HG03280 (cell line): ENCODE results near the gene MYCBP2.
"Not testable (repeated sequence)": the region's sequence is repeated elsewhere in the genome, so short reads cannot be mapped to it uniquely, and the experiment has no call there.

Experiments
- ATAC-seq: cut with Tn5 transposase; IDR thresholded peaks from one replicate; pipeline ENCODE4 v1.9.1; 2021; ENCODE audit warnings: mild to moderate bottlenecking, moderate library complexity; ENCODE audit not compliant: unreplicated experiment

MYCBP2 gene

DNA sequence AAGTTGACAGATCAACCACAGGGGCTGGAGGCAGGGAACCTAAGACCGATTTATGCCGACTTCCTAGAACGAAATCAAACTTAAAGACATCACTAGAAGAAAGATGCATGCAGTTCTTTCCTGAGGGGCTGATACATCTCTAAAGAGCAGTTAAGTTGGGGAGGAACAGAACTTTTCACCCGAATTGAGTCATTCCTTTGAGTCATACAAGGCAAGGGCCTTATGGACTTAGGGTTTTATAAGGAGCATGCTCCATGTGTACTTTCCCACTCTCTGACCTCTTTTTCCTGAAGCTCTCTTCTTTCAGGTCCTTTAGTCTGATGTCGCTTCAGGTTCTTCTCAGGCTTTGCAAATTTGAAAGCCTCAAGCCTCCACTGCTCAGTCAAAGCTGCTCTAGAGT, 292.0 kb downstream of the MYCBP2 start:
- ATAC-seq, result no peak

- ATAC-seq, result no peak
These were observed 293.1 kb downstream of the MYCBP2 start for GRCh38 chr13:77033717-77034302.

- ATAC-seq, result no peak
These were observed 295.1 kb downstream of the MYCBP2 start for GRCh38 chr13:77031656-77032243.

GRCh38 chr13:77029436-77029835, 297.5 kb downstream of the MYCBP2 start:
- ATAC-seq, result no peak

DNA sequence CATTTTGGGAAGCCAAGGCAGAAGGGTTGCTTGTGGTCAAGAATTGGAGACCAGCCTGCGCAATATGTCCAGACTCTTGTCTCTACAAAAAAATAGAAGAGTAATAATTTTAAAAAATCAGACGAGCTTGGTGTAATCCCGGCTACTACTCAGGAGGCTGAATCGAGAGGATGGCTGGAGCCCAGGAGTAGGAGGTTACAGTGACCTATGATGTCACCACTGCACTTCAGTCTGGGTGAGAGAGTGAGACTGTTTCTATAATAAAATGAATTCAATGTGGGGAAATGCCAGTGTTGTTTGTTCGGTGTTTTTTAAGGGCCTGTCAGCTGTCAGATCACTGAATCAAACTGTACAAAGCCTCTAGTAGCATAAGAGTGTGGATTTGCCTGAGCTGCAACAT, 298.7 kb downstream of the MYCBP2 start:
- no peak for ATAC-seq

DNA sequence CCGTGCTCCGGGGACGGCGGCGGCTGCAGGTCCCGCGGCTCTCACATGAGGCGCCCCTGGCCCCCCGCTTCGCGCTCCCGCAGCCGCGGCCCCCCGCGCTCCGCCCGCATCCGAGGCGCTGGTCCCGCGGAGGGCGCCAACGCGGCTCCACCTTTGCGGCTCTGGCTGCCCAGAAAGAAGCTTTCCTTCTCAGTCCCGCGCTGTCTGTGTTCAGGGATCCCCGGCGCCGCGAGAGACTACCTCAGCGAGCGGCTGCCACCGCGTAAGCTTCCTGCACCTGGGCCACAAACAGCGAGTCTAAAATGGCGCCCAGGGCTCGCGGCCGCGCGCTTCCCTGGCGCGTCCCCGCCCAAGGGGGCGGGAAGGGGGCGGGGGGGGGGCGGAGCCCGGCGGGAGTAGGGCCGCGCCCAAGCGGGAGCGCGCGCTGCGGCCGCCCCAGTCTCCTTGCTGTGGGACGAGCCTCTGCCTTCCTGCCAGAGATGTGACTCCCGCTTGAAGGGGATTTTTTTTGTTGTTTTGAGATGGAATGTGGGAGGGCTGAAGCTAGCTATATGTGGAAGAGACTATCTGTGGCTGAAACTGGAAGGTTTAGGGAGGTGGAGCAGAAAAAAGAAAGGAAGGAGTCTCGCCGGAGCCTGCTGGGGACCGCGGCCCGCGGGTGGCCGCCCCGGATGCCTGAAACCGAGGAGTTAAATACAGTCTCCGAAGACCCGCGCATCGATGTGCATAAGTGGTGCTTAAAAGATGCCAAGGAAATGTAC, 299.9 kb downstream of the MYCBP2 start, which contains the start of gene FBXL3:
Gene FBXL3 (minus strand): TSS at position 299 of the 761 bp plus-strand sequence. CDS start 5,299 bp downstream, outside the sequence.
- ATAC-seq, result peak; percentile 57

DNA sequence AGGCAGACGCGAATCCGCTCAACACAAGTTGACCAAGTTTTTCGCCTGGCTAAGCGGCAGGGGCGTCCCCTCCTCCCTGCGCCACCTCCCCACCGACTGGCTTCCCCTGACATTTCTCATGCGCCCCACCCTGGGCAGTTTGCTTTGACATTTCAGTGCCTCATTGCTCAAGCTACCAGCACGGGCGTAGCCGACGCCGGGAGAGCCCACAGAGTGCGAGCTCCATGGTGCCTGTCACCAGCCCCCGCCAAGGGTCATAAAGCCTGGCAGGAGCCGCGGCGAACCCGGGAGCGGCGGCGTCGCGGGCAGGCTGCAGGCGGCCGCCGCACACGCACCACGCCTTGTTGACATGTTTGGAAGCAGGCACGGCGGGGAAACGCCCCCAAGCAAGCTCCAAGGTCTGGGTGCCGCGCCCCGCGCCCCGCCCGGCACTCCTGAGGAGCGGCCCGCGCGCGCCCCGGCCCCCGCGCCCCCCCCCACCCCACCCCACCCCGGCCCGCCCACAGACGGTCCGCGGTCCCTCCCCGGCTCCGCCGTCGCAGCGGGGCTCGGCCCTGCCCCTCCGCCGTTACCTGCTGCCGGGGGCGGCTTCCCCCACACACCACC, 300.5 kb downstream of the MYCBP2 start:
- ATAC-seq, result peak; percentile 59

GRCh38 chr13:77022341-77022740, 304.6 kb downstream of the MYCBP2 start:
- no peak for ATAC-seq

DNA sequence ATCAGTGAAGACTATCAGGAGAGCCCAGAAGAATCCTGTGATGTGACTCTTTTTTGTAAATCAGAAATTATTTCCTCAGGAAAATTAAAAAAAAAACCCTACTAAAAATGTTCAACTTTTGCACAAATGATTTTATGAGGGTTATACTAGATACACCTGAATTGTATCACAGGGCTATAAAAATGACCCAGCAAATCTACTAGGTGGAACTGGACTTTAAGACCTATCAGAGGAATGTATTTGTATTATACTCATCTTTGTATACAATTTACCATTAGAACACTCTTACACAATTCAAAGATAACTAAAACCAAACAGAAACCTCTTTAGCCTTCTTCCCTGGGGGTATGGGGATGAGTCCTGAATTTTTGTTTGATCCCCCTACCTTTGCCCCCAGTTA, 307.1 kb downstream of the MYCBP2 start:
- ATAC-seq, result no peak

GRCh38 chr13:77016888-77017623, 309.8 kb downstream of the MYCBP2 start:
- no peak for ATAC-seq

- no peak for ATAC-seq
These were observed 310.6 kb downstream of the MYCBP2 start for GRCh38 chr13:77016251-77016812.

DNA sequence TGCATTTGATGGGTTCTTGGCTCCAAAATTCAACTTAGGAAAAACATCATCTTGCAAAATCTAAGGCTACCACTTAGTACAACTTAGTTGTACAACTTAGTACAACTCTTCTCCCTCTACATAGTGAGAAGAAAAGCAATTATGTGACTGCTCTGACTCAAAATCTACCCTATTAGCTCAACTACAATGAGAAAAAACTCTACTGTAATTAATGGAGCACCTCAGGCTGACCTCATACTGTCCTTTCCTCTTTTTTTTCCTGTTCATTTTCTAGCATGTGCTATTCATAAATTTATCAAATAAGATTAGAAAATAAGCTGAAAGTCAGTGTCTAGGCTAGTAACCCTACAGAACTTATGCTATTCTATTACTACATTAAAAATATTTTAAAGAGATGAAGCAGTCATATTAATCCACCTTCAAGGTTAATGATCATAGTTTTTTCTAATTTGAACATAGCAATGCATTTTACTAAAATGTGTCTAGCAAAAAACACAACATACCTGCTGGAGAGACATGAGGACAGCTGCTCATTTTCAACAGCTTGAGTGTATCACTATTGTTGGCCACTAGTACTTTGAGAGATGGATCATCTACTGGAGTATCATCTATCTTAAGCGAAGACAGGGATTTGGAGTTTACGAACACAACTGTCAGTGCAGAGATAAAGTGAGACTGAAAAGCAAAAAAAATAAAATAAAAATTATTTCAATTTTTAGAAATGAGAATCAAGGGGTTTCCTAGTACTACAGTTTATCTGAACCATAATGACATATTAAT, 311.8 kb downstream of the MYCBP2 start:
- no peak for ATAC-seq

DNA sequence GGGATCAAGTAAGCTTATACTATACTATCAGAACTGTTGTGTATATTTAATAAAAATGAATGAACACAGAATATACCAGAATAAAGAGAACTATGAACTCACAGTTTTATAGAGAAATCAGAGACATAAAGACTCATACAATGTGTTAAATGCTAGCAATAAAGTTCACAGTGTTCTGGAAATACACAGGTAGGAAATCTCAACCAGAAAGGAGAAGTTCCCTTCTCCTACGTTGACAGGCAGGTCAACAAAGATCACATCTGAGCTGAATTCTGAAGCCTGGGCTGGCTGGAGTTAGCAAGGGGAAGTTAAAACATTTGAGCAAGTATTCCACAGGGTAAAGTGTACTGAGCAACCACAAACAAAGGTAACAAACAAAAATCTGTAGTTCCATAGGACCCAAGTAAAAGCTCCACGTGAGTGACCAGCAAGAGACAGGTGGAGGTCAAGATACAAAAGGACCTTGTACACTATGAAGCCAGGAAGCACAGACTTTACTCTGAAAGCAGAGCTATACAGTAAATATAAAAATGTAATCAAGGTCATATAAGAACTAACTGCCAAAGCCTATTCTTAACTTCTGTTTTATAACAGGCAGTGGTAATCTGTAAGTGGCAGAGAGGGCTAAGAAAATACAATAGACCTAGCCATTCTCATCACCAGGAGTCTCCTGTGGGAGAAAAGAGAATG, 312.9 kb downstream of the MYCBP2 start:
- ATAC-seq, result no peak

GRCh38 chr13:77009719-77010118, 317.2 kb downstream of the MYCBP2 start:
- not testable (repeated sequence) for ATAC-seq

- no peak for ATAC-seq
These were observed 317.9 kb downstream of the MYCBP2 start for GRCh38 chr13:77009011-77009410.

GRCh38 chr13:77008337-77008736, 318.6 kb downstream of the MYCBP2 start:
- not testable (repeated sequence) for ATAC-seq

DNA sequence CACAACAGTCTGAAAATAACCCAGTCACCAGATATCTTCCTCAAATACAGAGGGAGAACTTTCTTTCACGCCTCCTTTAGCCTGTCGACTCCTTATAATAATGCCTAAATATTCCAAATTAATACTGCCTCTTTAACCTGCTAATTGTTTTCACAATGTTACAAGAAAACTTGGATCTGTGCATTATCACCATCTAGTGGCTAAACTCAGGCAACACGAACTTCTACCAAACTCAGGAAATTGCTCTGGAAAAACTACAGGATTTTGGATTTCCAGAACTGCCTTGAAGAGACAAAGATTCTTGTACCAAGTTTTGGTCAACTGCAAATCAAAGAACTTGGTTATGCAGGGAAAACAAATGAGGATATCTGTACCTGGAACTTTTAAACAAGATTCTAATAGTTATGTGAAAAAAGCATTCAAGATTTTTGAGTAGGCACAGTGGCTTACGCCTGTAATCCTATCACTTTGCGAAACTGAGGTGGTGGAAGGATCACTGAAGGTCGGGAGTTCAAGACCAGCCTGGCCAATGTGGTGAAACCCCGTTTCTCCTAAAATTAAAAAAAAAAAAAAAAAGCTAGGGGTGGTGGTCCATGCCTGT, 324.2 kb downstream of the MYCBP2 start:
- no peak for ATAC-seq

GRCh38 chr13:77001963-77002587, 324.8 kb downstream of the MYCBP2 start:
- ATAC-seq, result no peak
